Measurements from ENCODE around the gene WTAP. TPM values are rescaled to one million over a fixed set of nuclear protein-coding genes. Genes with fewer than 3 reads are reported as not detected.

Gene WTAP
- total and polyA plus RNA-seq, 2 of the 4 experiments (the other 2 are of a cell fraction) = 30.2 to 92.3 TPM

DNA sequence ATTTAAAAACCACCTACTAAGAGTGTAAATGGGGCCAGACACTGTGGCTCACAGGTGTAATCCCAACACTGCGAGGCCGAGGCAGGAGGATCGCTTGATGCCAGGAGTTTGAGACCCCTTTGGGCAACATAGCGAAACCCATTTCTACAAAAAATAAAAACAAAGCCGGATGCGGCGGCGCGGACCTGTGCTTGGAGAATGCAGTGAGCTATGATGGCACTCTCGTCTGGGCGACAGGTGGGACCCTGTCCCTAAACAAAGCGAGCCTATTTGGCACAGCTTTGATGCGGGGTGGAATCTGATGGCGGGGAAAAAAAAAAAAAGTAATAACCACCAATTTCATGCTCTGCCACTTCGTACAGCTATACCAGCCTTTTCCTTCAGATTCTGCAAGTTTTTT is 61.0 kb downstream of the WTAP start:
- POLR2A ChIA-PET (ENCODE audit: unreplicated experiment) = no interaction called here
- Histone ChIP-seq H2BK15ac (ENCODE audit: low read depth, low read length) (no peak overlapping the region), H3K4ac (ENCODE audit: low read depth, low read length) (no peak overlapping the region), H4K91ac (ENCODE audit: insufficient read depth, low read depth, low read length) (no peak overlapping the region), H3K9ac (ENCODE audit: low read depth, low read length) (peak overlapping the region; percentile 90), H3K18ac (ENCODE audit: low read depth, low read length) (no peak overlapping the region), H4K5ac (ENCODE audit: low read depth, low read length) (no peak overlapping the region), H2AK9ac (replicated peaks; ENCODE audit: low read depth, low read length, poor library complexity) (no peak overlapping the region), H3K36me3 (ENCODE audit: control insufficient read depth, insufficient read depth, low read length) (peaks cover 15% of the 10 kb centered on the region), H3K23ac (ENCODE audit: low read depth, low read length) (no peak overlapping the region), H3K4me2 (ENCODE audit: low read depth, low read length) (peak overlapping the region; percentile 85), H3K9me3 (ENCODE audit: control insufficient read depth, insufficient read depth, low read length) (no peaks in the 10 kb centered on the region), H3K56ac (ENCODE audit: extremely low read depth, insufficient read depth, low read length) (no peak overlapping the region), H3K14ac (replicated peaks; ENCODE audit: low read depth, low read length) (0 out of 2 replicates have a peak overlapping the region, but pooled peaks have one; percentile 3), H2AK5ac (ENCODE audit: low read depth, low read length) (no peak overlapping the region), H3K27ac (ENCODE audit: insufficient read depth, low read length) (peak overlapping the region; percentile 7; the same call in 1 of the 2 replicates), H3K27me3 (ENCODE audit: control insufficient read depth, insufficient read depth, low read length) (no peaks in the 10 kb centered on the region), H4K8ac (ENCODE audit: low read depth in 2 of 2, low read length in 2 of 2) (no peak overlapping the region), H3K4me1 (ENCODE audit: control insufficient read depth, insufficient read depth, low read length) (peaks cover 4% of the 10 kb centered on the region), H3K9me1 (ENCODE audit: insufficient read depth, low read length) (no peaks in the 10 kb centered on the region), H2AFZ (replicated peaks; ENCODE audit: low read length, poor library complexity) (no peak overlapping the region), H2BK120ac (ENCODE audit: low read depth, low read length) (no peak overlapping the region), H2BK20ac (ENCODE audit: low read depth, low read length) (no peak overlapping the region), H4K20me1 (ENCODE audit: insufficient read depth, low read length) (peaks cover 16% of the 10 kb centered on the region), H3K4me3 (ENCODE audit: insufficient read depth, low read depth, low read length) (peak overlapping the region; percentile 89), H3K79me1 (ENCODE audit: low read depth in 1 of 2, low read length in 2 of 2) (peaks cover 15 to 38% of the 10 kb centered on the region in 2 experiments), H2BK5ac (ENCODE audit: low read depth, low read length, poor library complexity, severe bottlenecking) (no peak overlapping the region)
- no peak for ATAC-seq (ENCODE audit: low read depth)
- CTCF ChIA-PET = interaction anchor here (0.5 to 0.6 kb wide), 2 partner anchors 15 to 653 kb away, joined by 4 to 5 read pairs; no protein-coding TSS in a partner anchor
- TSS peak; percentile 28 for BruUV-seq (replicated peaks)
- no peak for DNase-seq
- TF ChIP-seq, protein P1, sequence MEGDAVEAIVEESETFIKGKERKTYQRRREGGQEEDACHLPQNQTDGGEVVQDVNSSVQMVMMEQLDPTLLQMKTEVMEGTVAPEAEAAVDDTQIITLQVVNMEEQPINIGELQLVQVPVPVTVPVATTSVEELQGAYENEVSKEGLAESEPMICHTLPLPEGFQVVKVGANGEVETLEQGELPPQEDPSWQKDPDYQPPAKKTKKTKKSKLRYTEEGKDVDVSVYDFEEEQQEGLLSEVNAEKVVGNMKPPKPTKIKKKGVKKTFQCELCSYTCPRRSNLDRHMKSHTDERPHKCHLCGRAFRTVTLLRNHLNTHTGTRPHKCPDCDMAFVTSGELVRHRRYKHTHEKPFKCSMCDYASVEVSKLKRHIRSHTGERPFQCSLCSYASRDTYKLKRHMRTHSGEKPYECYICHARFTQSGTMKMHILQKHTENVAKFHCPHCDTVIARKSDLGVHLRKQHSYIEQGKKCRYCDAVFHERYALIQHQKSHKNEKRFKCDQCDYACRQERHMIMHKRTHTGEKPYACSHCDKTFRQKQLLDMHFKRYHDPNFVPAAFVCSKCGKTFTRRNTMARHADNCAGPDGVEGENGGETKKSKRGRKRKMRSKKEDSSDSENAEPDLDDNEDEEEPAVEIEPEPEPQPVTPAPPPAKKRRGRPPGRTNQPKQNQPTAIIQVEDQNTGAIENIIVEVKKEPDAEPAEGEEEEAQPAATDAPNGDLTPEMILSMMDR (conservative IDR thresholded peaks at IDR 0.05; ENCODE audit: low read depth, low read length) = no peak
- TF ChIP-seq SMC3 (IDR thresholded peaks at IDR 0.05; ENCODE audit: low read depth, low read length) = no peak
- TF ChIP-seq, protein P2, sequence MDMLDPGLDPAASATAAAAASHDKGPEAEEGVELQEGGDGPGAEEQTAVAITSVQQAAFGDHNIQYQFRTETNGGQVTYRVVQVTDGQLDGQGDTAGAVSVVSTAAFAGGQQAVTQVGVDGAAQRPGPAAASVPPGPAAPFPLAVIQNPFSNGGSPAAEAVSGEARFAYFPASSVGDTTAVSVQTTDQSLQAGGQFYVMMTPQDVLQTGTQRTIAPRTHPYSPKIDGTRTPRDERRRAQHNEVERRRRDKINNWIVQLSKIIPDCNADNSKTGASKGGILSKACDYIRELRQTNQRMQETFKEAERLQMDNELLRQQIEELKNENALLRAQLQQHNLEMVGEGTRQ (IDR thresholded peaks at IDR 0.05; ENCODE audit: low read depth, low read length) = no peak
- TF ChIP-seq RFX5 (IDR thresholded peaks at IDR 0.05; ENCODE audit: low read depth, low read length) = no peak
- no peak for TF ChIP-seq MAFK (IDR thresholded peaks at IDR 0.05; ENCODE audit: low read depth, low read length)
- no peak for TF ChIP-seq POLR2A (IDR thresholded peaks at IDR 0.05; ENCODE audit: low read depth, low read length)
- TF ChIP-seq BHLHE40 (IDR thresholded peaks at IDR 0.05; ENCODE audit: low read depth, low read length) = no peak
- TF ChIP-seq NFE2L2 (IDR thresholded peaks at IDR 0.05; ENCODE audit: low read depth, low read length) = no peak
- no peak for TF ChIP-seq CHD1 (IDR thresholded peaks at IDR 0.05; ENCODE audit: low read depth, low read length)
- no peak for TF ChIP-seq RCOR1 (IDR thresholded peaks at IDR 0.05; ENCODE audit: insufficient replicate concordance, low read length)
- TF ChIP-seq MAZ (IDR thresholded peaks at IDR 0.05; ENCODE audit: borderline replicate concordance, low read depth, low read length) = no peak
- WGBS, 2 experiments (ENCODE audit: extremely low coverage in 2 of 2, insufficient read length in 1 of 2) = no CpG with 5 or more reads among the region's 15 CpGs
- in situ Hi-C loops (cut with MboI; ENCODE audit: low sequenced_read_pairs) = no loop called here
- dilution Hi-C loops (cut with HindIII; ENCODE audit: low sequenced_read_pairs, unreplicated experiment) = no loop called here
- intact Hi-C loops (cut with micrococcal nuclease) = loop anchor here (1.0 to 2.0 kb wide), 2 partner anchors 26 to 153 kb away; partner anchors contain the start of gene ACAT2
